ENCODE measurements around the gene CENPM.

DNA sequence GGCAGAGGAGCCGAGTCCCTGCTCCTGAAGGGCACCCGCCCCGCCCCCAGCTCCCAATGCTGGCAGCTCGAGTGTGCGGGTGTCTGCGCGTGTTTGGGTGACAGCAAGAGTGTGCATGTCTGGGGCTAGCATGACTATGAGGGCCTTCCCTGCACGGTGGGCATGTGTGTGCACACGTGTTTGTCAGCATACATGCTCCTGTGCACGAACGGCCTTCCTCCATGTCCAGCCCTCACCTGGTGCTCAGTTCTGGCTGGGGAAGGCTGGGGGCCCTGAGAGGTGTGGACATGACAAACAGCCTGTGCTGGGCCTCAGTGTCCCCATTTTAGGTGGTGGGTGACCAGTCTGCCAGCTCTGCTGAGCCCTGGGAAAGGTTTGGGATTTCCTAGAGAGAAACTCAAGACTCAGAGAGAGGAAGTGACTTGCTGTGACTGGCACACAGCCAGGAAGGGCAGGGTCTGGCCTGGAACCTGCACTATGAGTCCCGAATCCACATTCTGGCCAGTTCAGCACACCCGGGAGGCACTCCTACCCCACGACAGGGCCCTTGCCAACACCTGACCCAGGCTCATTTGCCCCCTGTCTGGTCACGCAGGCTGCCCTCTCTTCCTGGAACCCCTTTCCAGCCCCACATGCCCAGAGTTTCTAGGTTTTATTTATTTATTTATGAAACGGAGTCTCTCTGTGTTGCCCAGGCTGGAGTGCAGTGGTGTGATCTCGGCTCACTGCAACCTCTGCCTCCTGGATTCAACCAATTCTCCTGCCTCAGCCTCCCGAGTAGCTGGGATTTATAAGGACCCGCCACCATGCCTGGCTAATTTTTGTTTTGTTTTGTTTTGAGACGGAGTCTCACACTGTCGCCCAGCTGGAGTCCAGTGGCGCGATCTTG lies 28.8 kb downstream of the CENPM start:
- TF ChIP-seq, protein P1, sequence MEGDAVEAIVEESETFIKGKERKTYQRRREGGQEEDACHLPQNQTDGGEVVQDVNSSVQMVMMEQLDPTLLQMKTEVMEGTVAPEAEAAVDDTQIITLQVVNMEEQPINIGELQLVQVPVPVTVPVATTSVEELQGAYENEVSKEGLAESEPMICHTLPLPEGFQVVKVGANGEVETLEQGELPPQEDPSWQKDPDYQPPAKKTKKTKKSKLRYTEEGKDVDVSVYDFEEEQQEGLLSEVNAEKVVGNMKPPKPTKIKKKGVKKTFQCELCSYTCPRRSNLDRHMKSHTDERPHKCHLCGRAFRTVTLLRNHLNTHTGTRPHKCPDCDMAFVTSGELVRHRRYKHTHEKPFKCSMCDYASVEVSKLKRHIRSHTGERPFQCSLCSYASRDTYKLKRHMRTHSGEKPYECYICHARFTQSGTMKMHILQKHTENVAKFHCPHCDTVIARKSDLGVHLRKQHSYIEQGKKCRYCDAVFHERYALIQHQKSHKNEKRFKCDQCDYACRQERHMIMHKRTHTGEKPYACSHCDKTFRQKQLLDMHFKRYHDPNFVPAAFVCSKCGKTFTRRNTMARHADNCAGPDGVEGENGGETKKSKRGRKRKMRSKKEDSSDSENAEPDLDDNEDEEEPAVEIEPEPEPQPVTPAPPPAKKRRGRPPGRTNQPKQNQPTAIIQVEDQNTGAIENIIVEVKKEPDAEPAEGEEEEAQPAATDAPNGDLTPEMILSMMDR (IDR thresholded peaks at IDR 0.05; ENCODE audit: borderline replicate concordance, extremely low read depth, low read length, poor library complexity, severe bottlenecking) = no peak
- no peak for TF ChIP-seq EZH2 (IDR thresholded peaks at IDR 0.05; ENCODE audit: borderline replicate concordance, low read depth, low read length, severe bottlenecking)
